Omental fat pad (tissue), 4 donors: Measurements from ENCODE around the gene HSF2. TPM values are rescaled to one million over a fixed set of nuclear protein-coding genes. Genes with fewer than 3 reads are reported as not detected.
"Not testable (repeated sequence)": the region's sequence is repeated elsewhere in the genome, so short reads cannot be mapped to it uniquely, and the experiment has no call there.

ENCODE experiments used
- ATAC-seq: fragments of 150-250 bp; one replicate; pipeline ENCODE4 v1.9.1; 2016; ENCODE audit warnings: mild to moderate bottlenecking, moderate library complexity; ENCODE audit not compliant: low FRiP score
- DNase-seq: peaks from one replicate; pipeline ENCODE4 v3.0.0-alpha.2; 2019; ENCODE audit warnings: low spot score
- CTCF ChIP-seq, 3 donors: fragments of 450-650 bp; IDR thresholded peaks; one replicate each; pipeline ENCODE4 v1.5.1; 2016 to 2017; ENCODE audit warnings: antibody characterized with exemption in 3 of 3, mild to moderate bottlenecking in 3 of 3, moderate library complexity in 2 of 3
- total RNA-seq, 4 donors: library from RNA; depleted of rRNA; stranded (reverse); fragments of >200 nt; gene quantifications; one replicate each; pipeline ENCODE4 v1.1.0, GENCODE V29; 2016

The HSF2 gene
- total RNA-seq, 4 donors from 2014 or later: 8.9 to 19.5 (median 13.5) TPM

GRCh38 chr6:122445274-122445673, 45.8 kb downstream of the HSF2 start:
- ATAC-seq (no peak), DNase-seq (no peak)
- no peak for TF ChIP-seq CTCF (IDR thresholded peaks at IDR 0.05)

GRCh38 chr6:122449069-122449468, 49.6 kb downstream of the HSF2 start:
- TF ChIP-seq CTCF (IDR thresholded peaks at IDR 0.05): no peak
- no peak for DNase-seq
- no peak for ATAC-seq

GRCh38 chr6:122452509-122452908, 53.1 kb downstream of the HSF2 start:
- DNase-seq (no peak), ATAC-seq (no peak)
- TF ChIP-seq CTCF (IDR thresholded peaks at IDR 0.05): no peak

- TF ChIP-seq CTCF (IDR thresholded peaks at IDR 0.05): no peak
- ATAC-seq: no peak
- no peak for DNase-seq
Observed at GRCh38 chr6:122454673-122455072, 55.2 kb downstream of the HSF2 start.

GRCh38 chr6:122455116-122455515, 55.7 kb downstream of the HSF2 start:
- ATAC-seq, DNase-seq: not testable (repeated sequence)

- ATAC-seq: no peak
- TF ChIP-seq CTCF (IDR thresholded peaks at IDR 0.05): no peak
Observed at GRCh38 chr6:122458087-122458486, 58.6 kb downstream of the HSF2 start.

GRCh38 chr6:122459240-122459639, 59.8 kb downstream of the HSF2 start:
- no peak for TF ChIP-seq CTCF (IDR thresholded peaks at IDR 0.05)
- DNase-seq: no peak
- no peak for ATAC-seq

More at GRCh38 chr6:122458087-122458486, 58.6 kb downstream of the HSF2 start:
- no peak for DNase-seq

GRCh38 chr6:122459865-122460416, 60.5 kb downstream of the HSF2 start:
- ATAC-seq, DNase-seq: not testable (repeated sequence)
